GM23248 (cell line): ENCODE results near the gene CLEC2D. TPM values are rescaled to one million over a fixed set of nuclear protein-coding genes. Genes with fewer than 3 reads are reported as not detected.
A peak's percentile ranks its signal among the peaks of the same experiment; 100 is the strongest.
"Not testable (repeated sequence)": the region's sequence is repeated elsewhere in the genome, so short reads cannot be mapped to it uniquely, and the experiment has no call there.

Experiments used
- DNase-seq: peaks from one replicate; pipeline ENCODE4 v3.0.0-alpha.2; 2015
- H2AFZ ChIP-seq: fragments of 200-600 bp; sonication (generic); 2 replicates; pipeline ENCODE4 v1.6.1; 2016; ENCODE audit warnings: antibody characterized with exemption
- H3F3A ChIP-seq: fragments of 200-600 bp; sonication (generic); 2 replicates; pipeline ENCODE4 v1.6.1; 2016; ENCODE audit warnings: mild to moderate bottlenecking, antibody characterized with exemption, mixed run types; ENCODE audit not compliant: insufficient read depth
- H3K27ac ChIP-seq: fragments of 200-600 bp; sonication (generic); 2 replicates; pipeline ENCODE4 v1.5.1; 2016; ENCODE audit warnings: mild to moderate bottlenecking
- H3K27me3 ChIP-seq: fragments of 200-600 bp; sonication (generic); replicated peaks from 2 replicates; pipeline ENCODE4 v1.6.1; 2016; ENCODE audit warnings: mild to moderate bottlenecking; ENCODE audit not compliant: insufficient read depth
- H3K36me3 ChIP-seq: fragments of 200-600 bp; sonication (generic); 2 replicates; pipeline ENCODE4 v1.6.1; 2016; ENCODE audit warnings: low read depth, mild to moderate bottlenecking
- H3K4me1 ChIP-seq: fragments of 200-600 bp; sonication (generic); 2 replicates; pipeline ENCODE4 v1.6.1; 2016; ENCODE audit warnings: mild to moderate bottlenecking; ENCODE audit not compliant: insufficient read depth
- H3K4me2 ChIP-seq: fragments of 200-600 bp; sonication (generic); one replicate; pipeline ENCODE4 v1.6.1; 2016; ENCODE audit warnings: mild to moderate bottlenecking; ENCODE audit not compliant: unreplicated experiment
- H3K4me3 ChIP-seq: fragments of 200-600 bp; sonication (generic); 2 replicates; pipeline ENCODE4 v1.5.1; 2016; ENCODE audit warnings: mild to moderate bottlenecking
- H3K79me2 ChIP-seq: fragments of 200-600 bp; sonication (generic); 2 replicates; pipeline ENCODE4 v1.6.1; 2016; ENCODE audit warnings: mild to moderate bottlenecking; ENCODE audit not compliant: insufficient read depth
- H3K9ac ChIP-seq: fragments of 200-600 bp; sonication (generic); 2 replicates; pipeline ENCODE4 v1.6.1; 2016; ENCODE audit warnings: mild to moderate bottlenecking
- H3K9me2 ChIP-seq: fragments of 200-600 bp; sonication (generic); 2 replicates; pipeline ENCODE4 v1.6.1; 2016; ENCODE audit warnings: mixed run types, mild to moderate bottlenecking, moderate library complexity; ENCODE audit not compliant: insufficient read depth
- H3K9me3 ChIP-seq: fragments of 200-600 bp; sonication (generic); one replicate; pipeline ENCODE4 v1.6.1; 2017; ENCODE audit warnings: low read depth
- H4K20me1 ChIP-seq: fragments of 200-600 bp; sonication (generic); 2 replicates; pipeline ENCODE4 v1.6.0; 2016; ENCODE audit not compliant: insufficient read depth
- EZH2 ChIP-seq: fragments of 200-600 bp; sonication (generic); IDR thresholded peaks from 2 replicates; pipeline ENCODE4 v1.6.1; 2018; ENCODE audit warnings: antibody characterized with exemption, mild to moderate bottlenecking; ENCODE audit not compliant: insufficient read depth, poor library complexity, severe bottlenecking
- EZH2phosphoT487 ChIP-seq: fragments of 200-600 bp; sonication (generic); IDR thresholded peaks from 2 replicates; pipeline ENCODE4 v1.6.1; 2018; ENCODE audit warnings: antibody characterized with exemption, moderate library complexity, mild to moderate bottlenecking, low read depth; ENCODE audit not compliant: insufficient read depth
- WGBS, 2 experiments: methylation state at CpG; one replicate each; pipeline ENCODE4 v1.1.6; 2015 to 2017; ENCODE audit warnings: low lambda C conversion rate in 2 of 2, low coverage in 1 of 2; ENCODE audit errors: missing lambda C conversion rate in 2 of 2; 5-methylcytosine and 5-hydroxymethylcytosine counted together
- in situ Hi-C: fragments of 300-500 bp; cut with MboI; formaldehyde crosslinking; loops from 2 replicates; pipeline ENCODE4 v1.15.0; 2020
- polyA plus RNA-seq: library from polyadenylated mRNA; unstranded; fragments of >200 nt; fragmentation: Nextera tagmentation; extraction: Ambion mirVana; gene quantifications from 2 replicates; pipeline ENCODE4 v1.2.1, GENCODE V29; 2016
- total RNA-seq: library from RNA; depleted of rRNA; stranded (reverse); fragments of >200 nt; shearing (Covaris generic); gene quantifications from 2 replicates; pipeline ENCODE4 v1.2.3, GENCODE V29; 2014

CLEC2D gene
- total and polyA plus RNA-seq, 2 experiments from 2014 or later: 0.54 to 2.8 TPM

DNA sequence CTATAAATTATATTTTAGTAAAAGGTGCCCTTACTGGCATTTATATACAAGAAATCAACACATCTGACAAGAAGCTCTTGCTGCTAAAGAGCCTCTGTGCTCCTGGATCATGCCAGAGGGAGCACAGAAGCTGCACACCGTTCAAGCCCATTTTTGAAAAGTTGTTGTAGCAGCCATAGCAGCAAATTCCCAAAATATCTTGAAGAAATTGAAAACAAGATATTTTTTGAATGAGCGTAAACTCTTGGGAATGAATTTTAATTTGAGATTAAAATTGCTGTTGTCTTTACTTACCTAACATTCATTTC is 540 bp upstream of the CLEC2D start:
- WGBS, 2 experiments: 72 to 76% methylated on average over 2 of the region's 2 CpGs
- Histone ChIP-seq H3K79me2 (no peaks in the 10 kb centered on the region), H3K9me2 (no peaks in the 10 kb centered on the region), H3K4me3 (no peak overlapping the region), H3K27ac (no peak overlapping the region), H3K9me3 (no peaks in the 10 kb centered on the region), H2AFZ (no peak overlapping the region), H4K20me1 (no peaks in the 10 kb centered on the region), H3F3A (peaks cover 17% of the 10 kb centered on the region; the same call in 1 of the 2 replicates), H3K4me2 (no peak overlapping the region), H3K27me3 (no peaks in the 10 kb centered on the region), H3K9ac (no peak overlapping the region), H3K4me1 (peaks cover 25% of the 10 kb centered on the region), H3K36me3 (peaks cover 7% of the 10 kb centered on the region; the same call in 1 of the 2 replicates)
- in situ Hi-C loops: no loop called here
- no peak for DNase-seq
- TF ChIP-seq EZH2 (no peak), EZH2phosphoT487 (no peak)

DNA sequence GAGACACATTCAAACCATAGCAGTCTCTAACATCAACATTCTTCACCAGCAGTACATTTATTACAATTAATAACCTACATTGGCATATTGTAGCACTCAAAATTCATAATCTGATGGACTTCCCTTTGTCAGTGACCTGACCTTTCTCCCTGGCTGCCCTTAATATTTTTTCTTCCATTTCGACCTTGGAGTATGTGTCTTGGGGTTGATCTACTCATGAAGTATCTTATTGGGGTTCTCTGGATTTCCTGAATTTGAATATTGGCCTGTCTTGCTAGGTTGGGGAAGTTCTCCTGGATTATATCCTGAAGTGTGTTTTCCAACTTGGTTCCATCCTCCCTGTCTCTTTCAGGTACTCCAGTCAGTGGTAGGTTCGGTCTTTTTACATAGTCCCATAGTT is 2.8 kb downstream of the CLEC2D start:
- H3K9me2 ChIP-seq, DNase-seq, H3K27ac ChIP-seq, H3K9ac ChIP-seq, H3K4me3 ChIP-seq, H4K20me1 ChIP-seq, H2AFZ ChIP-seq, H3K27me3 ChIP-seq, H3K79me2 ChIP-seq, H3K4me2 ChIP-seq, H3K9me3 ChIP-seq, in situ Hi-C loops, H3K36me3 ChIP-seq: not testable (repeated sequence)
- Histone ChIP-seq H3F3A (peaks cover 11% of the 10 kb centered on the region; the same call in 1 of the 2 replicates), H3K4me1 (peaks cover 23% of the 10 kb centered on the region)
- 90 to 92% methylated on average over 2 of the region's 2 CpGs for WGBS, 2 experiments

DNA sequence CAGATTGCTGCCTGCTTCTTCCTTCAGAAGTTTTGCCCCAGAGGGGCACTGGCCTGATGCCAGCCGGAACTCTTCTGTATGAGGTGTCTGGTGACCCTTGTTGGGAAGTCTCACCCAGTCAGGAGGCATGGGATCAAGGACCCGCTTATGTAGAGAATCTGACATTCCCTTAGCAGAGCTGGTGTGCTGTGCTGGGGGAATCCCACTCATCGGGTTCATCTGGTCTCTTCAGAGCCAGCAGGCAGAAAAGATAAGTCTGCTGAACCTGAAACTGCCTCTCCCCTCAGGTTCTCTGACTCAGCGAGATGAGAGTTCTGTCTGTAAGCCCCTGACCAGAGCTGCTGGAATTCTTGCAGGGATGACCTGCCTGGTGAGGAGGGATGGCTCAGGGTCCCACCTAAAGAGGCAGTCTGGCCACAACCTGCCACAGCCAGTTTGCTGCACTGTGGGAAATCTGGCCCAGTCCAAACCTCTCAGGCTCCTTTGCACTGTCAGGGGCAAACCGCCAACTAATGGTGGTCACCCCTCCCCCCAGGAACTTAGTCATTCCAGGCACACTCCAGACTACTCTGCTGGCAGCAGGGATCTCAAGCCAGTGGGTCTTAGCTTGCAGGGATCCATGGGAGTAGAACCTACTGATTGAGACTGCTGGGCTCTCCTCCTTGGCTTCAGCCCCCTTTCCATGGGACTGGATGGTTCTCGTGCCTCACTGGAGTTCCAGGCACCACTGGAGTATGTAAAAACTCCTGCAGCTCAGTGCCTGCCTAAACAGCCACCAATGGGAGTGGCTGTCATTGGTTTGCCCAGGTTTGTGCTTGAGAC is 4.1 kb downstream of the CLEC2D start:
- Histone ChIP-seq H3K9me3 (no peaks in the 10 kb centered on the region), H3K9me2 (no peaks in the 10 kb centered on the region), H3K36me3 (no peaks in the 10 kb centered on the region), H3K9ac (0 out of 2 replicates have a peak overlapping the region, but pooled peaks have one; percentile 11), H3K27ac (peak overlapping the region; percentile 59), H2AFZ (no peak overlapping the region), H3K4me1 (peaks cover 11% of the 10 kb centered on the region), H3F3A (no peaks in the 10 kb centered on the region; the same call in 1 of the 2 replicates), H3K27me3 (no peaks in the 10 kb centered on the region), H3K4me2 (no peak overlapping the region), H3K79me2 (no peaks in the 10 kb centered on the region), H3K4me3 (no peak overlapping the region), H4K20me1 (no peaks in the 10 kb centered on the region)
- WGBS, 2 experiments: 67 to 71% methylated on average over 6 of the region's 6 CpGs
- DNase-seq: peak; percentile 89
- in situ Hi-C loops: no loop called here
- TF ChIP-seq EZH2: no peak
- TF ChIP-seq EZH2phosphoT487: no peak

DNA sequence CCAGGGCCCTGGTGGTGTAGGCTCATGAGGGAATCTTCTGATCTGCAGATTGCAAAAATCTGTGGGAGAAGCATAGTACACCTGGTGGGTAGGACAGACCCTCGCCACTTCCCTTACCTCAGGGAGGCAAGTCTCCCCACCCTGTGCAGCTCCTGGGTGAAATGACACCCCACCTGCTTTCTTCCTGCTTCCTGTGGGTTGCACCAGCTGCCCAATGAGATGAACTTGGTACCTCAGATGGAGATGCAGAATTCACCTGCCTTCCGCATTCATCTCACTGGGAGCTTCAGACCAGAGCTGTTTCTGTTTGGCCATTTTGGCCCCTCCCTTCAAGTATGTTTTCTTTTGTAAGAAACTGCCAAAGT is 4.7 kb downstream of the CLEC2D start:
- no peak overlapping the region for H3K9ac ChIP-seq
- H3K9me3 ChIP-seq: no peaks in the 10 kb centered on the region
- H3K4me2 ChIP-seq: no peak overlapping the region
- no peaks in the 10 kb centered on the region for H3K36me3 ChIP-seq
- DNase-seq: no peak
- H3K27me3 ChIP-seq: no peaks in the 10 kb centered on the region
- no peak overlapping the region for H2AFZ ChIP-seq
- in situ Hi-C loops: no loop called here
- H3K27ac ChIP-seq: no peak overlapping the region
- peaks cover 11% of the 10 kb centered on the region for H3K4me1 ChIP-seq
- H3K9me2 ChIP-seq: no peaks in the 10 kb centered on the region
- WGBS, 2 experiments: 94 to 97% methylated on average over 2 of the region's 2 CpGs
- H3K4me3 ChIP-seq: no peak overlapping the region
- H3K79me2 ChIP-seq: no peaks in the 10 kb centered on the region
- no peaks in the 10 kb centered on the region for H4K20me1 ChIP-seq
- TF ChIP-seq EZH2 (no peak), EZH2phosphoT487 (no peak)
- no peaks in the 10 kb centered on the region; the same call in 1 of the 2 replicates for H3F3A ChIP-seq

DNA sequence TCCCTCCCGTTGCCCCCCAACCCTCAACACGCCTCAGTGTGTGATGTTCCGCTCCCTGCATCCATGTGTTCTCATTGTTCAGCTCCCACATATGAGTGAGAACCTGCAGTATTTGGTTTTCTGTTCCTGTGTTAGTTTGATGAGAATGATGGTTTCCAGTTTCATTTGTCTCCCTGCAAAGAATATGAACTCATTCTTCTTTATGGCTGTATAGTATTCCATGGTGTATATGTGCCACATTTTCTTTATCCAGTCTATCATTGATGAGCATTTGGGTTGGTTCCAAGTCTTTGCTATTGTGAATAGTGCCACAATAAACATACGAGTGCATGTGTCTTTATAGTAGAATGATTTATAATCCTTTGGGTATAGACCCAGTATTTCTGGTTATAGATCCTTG is 13.0 kb downstream of the CLEC2D start:
- H3K4me1 ChIP-seq, H3K27ac ChIP-seq, H3K4me3 ChIP-seq, H3K4me2 ChIP-seq, DNase-seq, H3K9ac ChIP-seq, H4K20me1 ChIP-seq, H3K36me3 ChIP-seq, H2AFZ ChIP-seq, in situ Hi-C loops, H3K79me2 ChIP-seq, H3F3A ChIP-seq, H3K9me2 ChIP-seq, H3K9me3 ChIP-seq, H3K27me3 ChIP-seq: not testable (repeated sequence)
- WGBS, 2 experiments: 88 to 91% methylated on average over 4 of the region's 4 CpGs

DNA sequence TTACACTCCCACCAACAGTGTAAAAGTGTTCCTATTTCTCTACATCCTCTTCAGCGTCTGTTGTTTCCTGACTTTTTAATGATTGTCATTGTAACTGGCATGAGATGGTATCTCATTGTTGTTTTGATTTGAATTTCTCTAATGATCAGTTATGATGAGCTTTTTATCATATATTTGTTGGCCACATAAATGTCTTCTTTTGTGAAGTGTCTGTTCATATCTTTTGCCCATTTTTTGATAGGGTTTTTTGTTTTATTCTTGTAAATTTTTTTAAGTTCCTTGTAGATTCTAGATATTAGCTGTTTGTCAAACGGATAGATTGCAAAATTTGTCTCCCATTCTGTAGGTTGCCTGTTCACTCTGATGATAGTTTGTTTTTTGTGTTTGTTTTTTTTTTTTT is 13.4 kb downstream of the CLEC2D start:
- H2AFZ ChIP-seq: not testable (repeated sequence)

DNA sequence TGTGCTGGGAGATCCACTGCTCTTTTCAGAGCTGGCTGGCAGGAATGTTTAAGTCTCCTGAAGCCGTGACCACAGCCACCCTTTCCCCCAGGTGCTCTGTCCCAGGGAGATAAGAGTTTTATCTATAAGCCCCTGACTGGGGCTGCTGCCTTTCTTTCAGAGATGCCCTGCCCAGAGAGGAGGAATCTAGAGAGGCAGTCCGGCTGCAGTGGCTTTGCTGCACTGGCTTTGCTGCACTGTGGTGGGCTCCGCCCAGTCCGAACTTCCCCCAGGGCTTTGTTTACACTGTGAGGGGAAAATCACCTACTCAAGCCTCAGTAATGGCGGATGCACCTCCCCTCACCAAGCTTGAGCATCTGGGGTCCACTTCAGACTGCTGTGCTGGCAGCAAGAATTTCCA is 15.9 kb downstream of the CLEC2D start:
- H3K4me2 ChIP-seq, in situ Hi-C loops, H3K27me3 ChIP-seq, H2AFZ ChIP-seq, H3K4me1 ChIP-seq, H3K27ac ChIP-seq, H3K9me2 ChIP-seq, H3K9ac ChIP-seq, H3K79me2 ChIP-seq, H3K4me3 ChIP-seq, DNase-seq, H3F3A ChIP-seq, H3K9me3 ChIP-seq, H4K20me1 ChIP-seq: not testable (repeated sequence)
- H3K36me3 ChIP-seq: peaks cover 12% of the 10 kb centered on the region
- WGBS, 2 experiments: 81 to 86% methylated on average over 5 of the region's 5 CpGs

More for the DNA sequence above, 13.4 kb downstream of the CLEC2D start:
- 83 to 85% methylated on average over 2 of the region's 2 CpGs for WGBS, 2 experiments
- H3K27ac ChIP-seq, H3K4me1 ChIP-seq, H3K9me2 ChIP-seq, H3K4me3 ChIP-seq, H3F3A ChIP-seq, H3K9me3 ChIP-seq, H3K36me3 ChIP-seq, H3K4me2 ChIP-seq, DNase-seq, H4K20me1 ChIP-seq, in situ Hi-C loops, H3K9ac ChIP-seq, H3K79me2 ChIP-seq, H3K27me3 ChIP-seq: not testable (repeated sequence)
